Measurements from ENCODE around the gene RXRA.
A peak's percentile ranks its signal among the peaks of the same experiment; 100 is the strongest.

The RXRA gene

GRCh38 chr9:134346840-134347583 is 20.8 kb downstream of the RXRA start:
- Histone ChIP-seq H3K79me1 (ENCODE audit: low read length) (no peaks in the 10 kb centered on the region), H3K23ac (ENCODE audit: low read length) (no peak overlapping the region), H3K79me2 (ENCODE audit: control insufficient read depth, insufficient read depth, low read length, poor library complexity) (peaks cover 33% of the 10 kb centered on the region), H2AK5ac (ENCODE audit: low read length) (no peak overlapping the region), H3K4ac (ENCODE audit: low read depth, low read length) (peak overlapping the region; percentile 31), H3K4me2 (ENCODE audit: low read length) (no peak overlapping the region), H3K18ac (ENCODE audit: low read length) (no peak overlapping the region), H4K8ac (ENCODE audit: low read depth, low read length) (no peak overlapping the region), H4K91ac (ENCODE audit: low read depth, low read length) (no peak overlapping the region), H3K27me3 (ENCODE audit: insufficient read depth, low read length) (no peaks in the 10 kb centered on the region), H3K27ac (ENCODE audit: low read depth, low read length) (no peak overlapping the region), H3K36me3 (ENCODE audit: control insufficient read depth in 1 of 2, insufficient read depth in 2 of 2, low read length in 2 of 2) (no peaks in the 10 kb centered on the region), H3K4me3 (ENCODE audit: low read depth, low read length) (no peak overlapping the region), H2AFZ (ENCODE audit: insufficient read depth, low read length, poor library complexity) (no peak overlapping the region), H2BK120ac (ENCODE audit: insufficient read depth, low read length, poor library complexity) (no peak overlapping the region), H4K12ac (ENCODE audit: low read depth, low read length) (no peak overlapping the region), H2BK5ac (ENCODE audit: low read depth, low read length, poor library complexity) (no peak overlapping the region), H3K4me1 (ENCODE audit: control insufficient read depth in 1 of 2, insufficient read depth in 2 of 2, low read length in 2 of 2) (peaks cover 3% of the 10 kb centered on the region in 2 experiments), H3K9ac (ENCODE audit: low read length) (no peak overlapping the region), H3K9me3 (ENCODE audit: insufficient read depth, low read depth, low read length) (peaks cover 4% of the 10 kb centered on the region), H3K14ac (ENCODE audit: low read length) (no peak overlapping the region), H2BK12ac (ENCODE audit: low read length) (no peak overlapping the region)
- no CpG with 5 or more reads among the region's 21 CpGs for WGBS (ENCODE audit: extremely low coverage, insufficient coverage, insufficient read length)
- DNase-seq, result no peak

DNA sequence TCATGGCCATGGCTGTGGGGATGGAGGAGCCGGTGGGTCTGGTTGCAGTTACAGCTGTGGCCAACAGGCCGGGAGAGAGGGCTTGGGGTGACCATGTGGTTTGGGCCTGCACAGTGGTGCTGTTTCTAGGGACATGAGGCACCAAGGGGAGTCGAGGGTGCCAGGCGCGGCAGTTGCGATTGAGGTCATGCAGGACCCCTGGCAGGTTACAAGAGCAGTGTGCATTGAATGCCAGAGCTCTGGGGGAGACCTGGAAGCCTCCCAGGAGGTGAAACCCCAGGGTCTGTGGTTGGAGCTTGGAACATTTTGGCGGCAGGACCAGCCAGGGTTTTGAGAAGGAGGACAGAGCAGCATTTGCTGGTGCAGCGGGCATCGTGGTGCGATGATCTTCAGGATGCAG is 21.7 kb downstream of the RXRA start:
- H3K14ac ChIP-seq (ENCODE audit: low read length), result no peak overlapping the region
- H4K91ac ChIP-seq (ENCODE audit: low read depth, low read length), result no peak overlapping the region
- H3K4ac ChIP-seq (ENCODE audit: low read depth, low read length), result no peak overlapping the region
- no peak overlapping the region for H2BK12ac ChIP-seq (ENCODE audit: low read length)
- H3K4me3 ChIP-seq (ENCODE audit: low read depth, low read length), result no peak overlapping the region
- H3K27me3 ChIP-seq (ENCODE audit: insufficient read depth, low read length), result no peaks in the 10 kb centered on the region
- no peak overlapping the region for H3K23ac ChIP-seq (ENCODE audit: low read length)
- no peak overlapping the region for H3K9ac ChIP-seq (ENCODE audit: low read length)
- peaks cover 4% of the 10 kb centered on the region for H3K9me3 ChIP-seq (ENCODE audit: insufficient read depth, low read depth, low read length)
- no peak overlapping the region for H2BK120ac ChIP-seq (ENCODE audit: insufficient read depth, low read length, poor library complexity)
- no peak overlapping the region for H2BK5ac ChIP-seq (ENCODE audit: low read depth, low read length, poor library complexity)
- H3K18ac ChIP-seq (ENCODE audit: low read length), result no peak overlapping the region
- H3K79me1 ChIP-seq (ENCODE audit: low read length), result no peaks in the 10 kb centered on the region
- H3K4me1 ChIP-seq (ENCODE audit: control insufficient read depth in 1 of 2, insufficient read depth in 2 of 2, low read length in 2 of 2), result peaks cover 3% of the 10 kb centered on the region in 2 experiments
- no peak overlapping the region for H2AFZ ChIP-seq (ENCODE audit: insufficient read depth, low read length, poor library complexity)
- H3K36me3 ChIP-seq (ENCODE audit: control insufficient read depth in 1 of 2, insufficient read depth in 2 of 2, low read length in 2 of 2), result no peaks in the 10 kb centered on the region
- H2AK5ac ChIP-seq (ENCODE audit: low read length), result no peak overlapping the region
- H4K8ac ChIP-seq (ENCODE audit: low read depth, low read length), result no peak overlapping the region
- H4K12ac ChIP-seq (ENCODE audit: low read depth, low read length), result no peak overlapping the region
- no peak overlapping the region for H3K27ac ChIP-seq (ENCODE audit: low read depth, low read length)
- DNase-seq, result no peak
- peaks cover 31% of the 10 kb centered on the region for H3K79me2 ChIP-seq (ENCODE audit: control insufficient read depth, insufficient read depth, low read length, poor library complexity)
- no peak overlapping the region for H3K4me2 ChIP-seq (ENCODE audit: low read length)
- WGBS (ENCODE audit: extremely low coverage, insufficient coverage, insufficient read length), result no CpG with 5 or more reads among the region's 10 CpGs

GRCh38 chr9:134348404-134349155 is 22.3 kb downstream of the RXRA start:
- Histone ChIP-seq H3K9me3 (ENCODE audit: insufficient read depth, low read depth, low read length) (peaks cover 4% of the 10 kb centered on the region), H4K12ac (ENCODE audit: low read depth, low read length) (no peak overlapping the region), H3K79me2 (ENCODE audit: control insufficient read depth, insufficient read depth, low read length, poor library complexity) (peaks cover 33% of the 10 kb centered on the region), H3K27ac (ENCODE audit: low read depth, low read length) (no peak overlapping the region), H4K8ac (ENCODE audit: low read depth, low read length) (no peak overlapping the region), H3K14ac (ENCODE audit: low read length) (no peak overlapping the region), H3K18ac (ENCODE audit: low read length) (no peak overlapping the region), H2BK12ac (ENCODE audit: low read length) (no peak overlapping the region), H3K4me3 (ENCODE audit: low read depth, low read length) (no peak overlapping the region), H3K4ac (ENCODE audit: low read depth, low read length) (peak overlapping the region; percentile 37), H3K23ac (ENCODE audit: low read length) (no peak overlapping the region), H4K91ac (ENCODE audit: low read depth, low read length) (no peak overlapping the region), H3K27me3 (ENCODE audit: insufficient read depth, low read length) (no peaks in the 10 kb centered on the region), H2AFZ (ENCODE audit: insufficient read depth, low read length, poor library complexity) (no peak overlapping the region), H3K79me1 (ENCODE audit: low read length) (no peaks in the 10 kb centered on the region), H3K4me1 (ENCODE audit: control insufficient read depth in 1 of 2, insufficient read depth in 2 of 2, low read length in 2 of 2) (peaks cover 3% of the 10 kb centered on the region in 2 experiments), H3K9ac (ENCODE audit: low read length) (no peak overlapping the region), H2BK5ac (ENCODE audit: low read depth, low read length, poor library complexity) (no peak overlapping the region), H3K4me2 (ENCODE audit: low read length) (no peak overlapping the region), H2BK120ac (ENCODE audit: insufficient read depth, low read length, poor library complexity) (no peak overlapping the region), H3K36me3 (ENCODE audit: control insufficient read depth in 1 of 2, insufficient read depth in 2 of 2, low read length in 2 of 2) (no peaks in the 10 kb centered on the region), H2AK5ac (ENCODE audit: low read length) (no peak overlapping the region)
- no CpG with 5 or more reads among the region's 30 CpGs for WGBS (ENCODE audit: extremely low coverage, insufficient coverage, insufficient read length)
- DNase-seq, result no peak

GRCh38 chr9:134349936-134350335 is 23.7 kb downstream of the RXRA start:
- Histone ChIP-seq H2AK5ac (ENCODE audit: low read length) (no peak overlapping the region), H3K79me1 (ENCODE audit: low read length) (no peaks in the 10 kb centered on the region), H4K12ac (ENCODE audit: low read depth, low read length) (no peak overlapping the region), H2AFZ (ENCODE audit: insufficient read depth, low read length, poor library complexity) (no peak overlapping the region), H4K91ac (ENCODE audit: low read depth, low read length) (no peak overlapping the region), H3K9ac (ENCODE audit: low read length) (no peak overlapping the region), H3K4me2 (ENCODE audit: low read length) (no peak overlapping the region), H3K23ac (ENCODE audit: low read length) (no peak overlapping the region), H3K9me3 (ENCODE audit: insufficient read depth, low read depth, low read length) (peaks cover 4% of the 10 kb centered on the region), H3K4me3 (ENCODE audit: low read depth, low read length) (no peak overlapping the region), H3K4ac (ENCODE audit: low read depth, low read length) (peak overlapping the region; percentile 7), H3K27me3 (ENCODE audit: insufficient read depth, low read length) (no peaks in the 10 kb centered on the region), H3K4me1 (ENCODE audit: control insufficient read depth in 1 of 2, insufficient read depth in 2 of 2, low read length in 2 of 2) (peaks cover 6 to 9% of the 10 kb centered on the region in 2 experiments), H2BK5ac (ENCODE audit: low read depth, low read length, poor library complexity) (no peak overlapping the region), H3K36me3 (ENCODE audit: control insufficient read depth in 1 of 2, insufficient read depth in 2 of 2, low read length in 2 of 2) (no peaks in the 10 kb centered on the region), H3K27ac (ENCODE audit: low read depth, low read length) (no peak overlapping the region), H3K14ac (ENCODE audit: low read length) (no peak overlapping the region), H4K8ac (ENCODE audit: low read depth, low read length) (no peak overlapping the region), H2BK12ac (ENCODE audit: low read length) (no peak overlapping the region), H2BK120ac (ENCODE audit: insufficient read depth, low read length, poor library complexity) (no peak overlapping the region), H3K18ac (ENCODE audit: low read length) (no peak overlapping the region), H3K79me2 (ENCODE audit: control insufficient read depth, insufficient read depth, low read length, poor library complexity) (peaks cover 27% of the 10 kb centered on the region)
- no CpG with 5 or more reads among the region's 9 CpGs for WGBS (ENCODE audit: extremely low coverage, insufficient coverage, insufficient read length)
- DNase-seq, result no peak

Data from trophoblast cell (in vitro differentiated cells and primary cell).